ENCODE measurements around the gene RPTOR.

RPTOR gene

GRCh38 chr17:80546267-80546666 is 1.6 kb downstream of the RPTOR start:
- no peak overlapping the region for H3K4me3 ChIP-seq (ENCODE audit: control insufficient read depth, low read depth, low read length)
- no peak for DNase-seq (ENCODE audit: low read depth)
- TF ChIP-seq CTCF (IDR thresholded peaks at IDR 0.05; ENCODE audit: control insufficient read depth, insufficient read depth, low read depth, low read length, missing control alignments) = no peak

GRCh38 chr17:80552523-80552922 is 7.9 kb downstream of the RPTOR start:
- no peak overlapping the region for H3K4me3 ChIP-seq (ENCODE audit: control insufficient read depth, low read depth, low read length)
- no peak for TF ChIP-seq CTCF (IDR thresholded peaks at IDR 0.05; ENCODE audit: control insufficient read depth, insufficient read depth, low read depth, low read length, missing control alignments)
- no peak for DNase-seq (ENCODE audit: low read depth)

GRCh38 chr17:80555266-80555665 is 10.6 kb downstream of the RPTOR start:
- no peak overlapping the region for H3K4me3 ChIP-seq (ENCODE audit: control insufficient read depth, low read depth, low read length)
- DNase-seq (ENCODE audit: low read depth) = no peak
- no peak for TF ChIP-seq CTCF (IDR thresholded peaks at IDR 0.05; ENCODE audit: control insufficient read depth, insufficient read depth, low read depth, low read length, missing control alignments)

GRCh38 chr17:80558046-80558445 is 13.4 kb downstream of the RPTOR start:
- no peak for DNase-seq (ENCODE audit: low read depth)
- no peak for TF ChIP-seq CTCF (IDR thresholded peaks at IDR 0.05; ENCODE audit: control insufficient read depth, insufficient read depth, low read depth, low read length, missing control alignments)
- no peak overlapping the region for H3K4me3 ChIP-seq (ENCODE audit: control insufficient read depth, low read depth, low read length)

- H3K4me3 ChIP-seq (ENCODE audit: control insufficient read depth, low read depth, low read length) = no peak overlapping the region
- DNase-seq (ENCODE audit: low read depth) = no peak
- no peak for TF ChIP-seq CTCF (IDR thresholded peaks at IDR 0.05; ENCODE audit: control insufficient read depth, insufficient read depth, low read depth, low read length, missing control alignments)
These were observed 15.2 kb downstream of the RPTOR start for GRCh38 chr17:80559825-80560251.

GRCh38 chr17:80561541-80562114 is 17.0 kb downstream of the RPTOR start:
- no peak overlapping the region for H3K4me3 ChIP-seq (ENCODE audit: control insufficient read depth, low read depth, low read length)
- no peak for DNase-seq (ENCODE audit: low read depth)
- TF ChIP-seq CTCF (IDR thresholded peaks at IDR 0.05; ENCODE audit: control insufficient read depth, insufficient read depth, low read depth, low read length, missing control alignments) = no peak

GRCh38 chr17:80564545-80564944 is 19.9 kb downstream of the RPTOR start:
- no peak for TF ChIP-seq CTCF (IDR thresholded peaks at IDR 0.05; ENCODE audit: control insufficient read depth, insufficient read depth, low read depth, low read length, missing control alignments)
- H3K4me3 ChIP-seq (ENCODE audit: control insufficient read depth, low read depth, low read length) = no peak overlapping the region
- DNase-seq (ENCODE audit: low read depth) = no peak
